Cerebellar cortex (tissue), 1 donor: Measurements from ENCODE around the gene PHLDB2.

ENCODE experiments used
- DNase-seq: peaks from one replicate; pipeline ENCODE4 v3.0.0-alpha.2; 2015; ENCODE audit warnings: low spot score

PHLDB2 gene

DNA sequence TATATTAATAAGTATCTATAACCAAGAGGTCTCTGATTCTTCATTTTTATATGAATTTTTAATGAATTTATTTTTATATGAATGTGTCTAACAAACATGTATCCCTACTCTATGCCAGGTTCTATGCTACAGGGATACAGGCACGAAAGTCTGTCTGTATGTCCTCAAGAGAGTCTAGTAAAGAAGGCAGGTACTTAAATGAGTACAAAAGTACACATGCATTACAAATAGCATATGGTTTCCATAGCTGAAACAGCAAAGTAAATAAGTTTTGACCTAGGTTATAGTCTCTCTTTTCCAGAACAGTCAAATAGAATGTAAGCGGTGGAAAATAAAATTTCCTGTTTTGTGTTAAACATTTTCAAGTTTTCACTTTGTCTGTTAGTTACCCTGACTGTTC lies 106.4 kb downstream of the PHLDB2 start:
- no peak for DNase-seq

DNA sequence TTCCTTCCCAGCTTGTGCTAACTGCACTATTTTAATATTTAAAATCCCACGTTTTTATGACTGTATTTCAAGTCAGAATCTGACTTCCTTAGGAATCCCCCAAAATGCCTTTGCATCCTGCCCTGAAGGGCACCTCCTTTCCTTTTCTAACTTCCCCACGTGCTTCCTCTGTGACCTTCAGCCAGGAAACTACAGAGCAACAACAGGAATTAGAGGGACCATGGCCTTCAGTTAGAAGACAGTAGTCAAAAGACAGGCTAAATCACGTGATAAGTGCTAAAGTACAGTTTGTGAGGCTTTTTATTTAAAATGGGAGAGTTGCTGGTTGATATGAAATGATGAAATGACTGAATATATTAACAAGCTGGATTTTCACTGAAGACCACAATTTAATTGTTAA lies 108.0 kb downstream of the PHLDB2 start:
- DNase-seq: no peak

DNA sequence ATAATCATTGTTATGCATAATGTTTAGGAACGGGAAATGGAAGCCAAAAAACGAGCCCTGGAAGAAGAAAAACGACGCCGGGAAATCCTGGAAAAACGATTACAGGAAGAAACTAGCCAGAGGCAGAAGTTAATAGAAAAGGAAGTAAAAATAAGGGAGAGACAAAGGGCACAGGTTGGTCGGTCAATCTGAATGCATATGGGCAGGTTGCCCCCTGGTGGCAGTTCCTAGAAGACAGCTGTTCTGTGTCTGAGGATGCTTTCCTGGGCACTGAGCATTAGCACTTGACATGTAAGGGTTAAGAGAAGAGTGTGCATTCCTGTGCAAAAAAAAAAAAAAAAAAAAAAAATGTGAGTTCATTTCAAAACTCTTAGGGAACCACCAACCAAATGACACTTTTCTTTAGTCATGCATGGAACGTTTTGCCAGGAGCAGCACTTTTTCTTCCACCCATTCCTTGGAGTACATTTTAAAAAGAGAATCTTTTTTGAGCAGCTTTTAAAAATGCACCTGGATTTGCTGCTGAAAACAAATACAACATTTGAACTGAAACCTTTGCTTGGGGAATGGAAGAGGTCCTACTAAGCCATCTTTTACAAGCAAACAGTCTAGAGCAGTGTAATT lies 108.7 kb downstream of the PHLDB2 start:
- DNase-seq: peak; percentile 81

DNA sequence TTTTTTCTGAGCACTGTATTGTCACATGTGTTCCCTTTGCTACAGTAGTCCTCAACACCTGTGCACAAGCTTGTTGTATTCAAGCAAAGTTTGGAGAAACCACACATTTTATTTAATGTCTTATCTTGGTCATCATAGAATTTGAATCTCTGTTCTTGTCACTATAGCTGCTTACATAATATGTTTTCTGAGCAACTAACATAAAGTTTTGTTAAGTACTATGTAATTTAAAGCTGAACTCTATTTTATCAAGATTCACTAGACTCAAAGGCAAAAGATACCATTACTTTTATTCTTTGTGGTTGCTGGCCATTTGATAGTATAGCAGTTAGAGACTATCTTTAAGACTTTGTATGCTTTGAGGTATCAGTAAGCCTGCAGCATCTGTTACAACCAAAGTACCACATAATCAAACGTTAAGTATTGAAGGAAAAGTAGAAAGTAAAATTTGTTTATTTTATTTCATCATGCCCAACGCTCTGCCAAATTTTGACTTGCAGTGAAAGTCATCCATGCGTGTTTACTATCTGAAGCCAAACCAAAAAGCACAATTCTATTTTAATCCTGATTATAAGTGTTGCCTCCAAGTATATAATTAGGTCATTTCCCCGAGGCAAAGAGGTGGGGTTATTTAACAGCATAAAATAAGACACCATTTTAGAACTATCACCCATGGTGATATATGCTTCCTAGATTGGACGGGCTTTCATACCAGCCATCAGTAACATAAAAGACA lies 109.4 kb downstream of the PHLDB2 start:
- no peak for DNase-seq

DNA sequence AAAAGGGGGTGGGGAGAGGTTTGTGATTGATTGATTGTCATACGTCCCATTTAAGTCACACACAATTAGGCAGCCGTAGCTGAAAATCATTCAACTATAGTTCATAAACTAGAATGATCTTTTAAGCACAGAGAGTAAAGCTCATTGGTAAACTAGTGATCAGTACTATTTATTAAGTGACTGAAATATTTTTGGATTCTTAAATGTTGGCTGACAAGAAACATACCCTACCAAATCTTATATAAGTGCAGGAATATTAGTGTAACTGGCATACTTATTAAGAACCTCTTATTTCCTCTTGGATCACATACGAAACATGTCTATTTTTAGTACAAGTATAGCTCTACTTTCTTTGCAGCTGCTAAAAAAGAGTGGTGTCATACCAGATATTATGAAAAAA lies 111.3 kb downstream of the PHLDB2 start:
- DNase-seq: no peak

- peak; percentile 38 for DNase-seq
Observed at GRCh38 chr3:111971533-111972130, 112.6 kb downstream of the PHLDB2 start.

- no peak for DNase-seq
Observed at GRCh38 chr3:111972891-111973290, 113.8 kb downstream of the PHLDB2 start.

- DNase-seq: no peak
Observed at GRCh38 chr3:111975131-111975530, 116.1 kb downstream of the PHLDB2 start.

- no peak for DNase-seq
Observed at GRCh38 chr3:111976254-111976653, 117.2 kb downstream of the PHLDB2 start.

DNA sequence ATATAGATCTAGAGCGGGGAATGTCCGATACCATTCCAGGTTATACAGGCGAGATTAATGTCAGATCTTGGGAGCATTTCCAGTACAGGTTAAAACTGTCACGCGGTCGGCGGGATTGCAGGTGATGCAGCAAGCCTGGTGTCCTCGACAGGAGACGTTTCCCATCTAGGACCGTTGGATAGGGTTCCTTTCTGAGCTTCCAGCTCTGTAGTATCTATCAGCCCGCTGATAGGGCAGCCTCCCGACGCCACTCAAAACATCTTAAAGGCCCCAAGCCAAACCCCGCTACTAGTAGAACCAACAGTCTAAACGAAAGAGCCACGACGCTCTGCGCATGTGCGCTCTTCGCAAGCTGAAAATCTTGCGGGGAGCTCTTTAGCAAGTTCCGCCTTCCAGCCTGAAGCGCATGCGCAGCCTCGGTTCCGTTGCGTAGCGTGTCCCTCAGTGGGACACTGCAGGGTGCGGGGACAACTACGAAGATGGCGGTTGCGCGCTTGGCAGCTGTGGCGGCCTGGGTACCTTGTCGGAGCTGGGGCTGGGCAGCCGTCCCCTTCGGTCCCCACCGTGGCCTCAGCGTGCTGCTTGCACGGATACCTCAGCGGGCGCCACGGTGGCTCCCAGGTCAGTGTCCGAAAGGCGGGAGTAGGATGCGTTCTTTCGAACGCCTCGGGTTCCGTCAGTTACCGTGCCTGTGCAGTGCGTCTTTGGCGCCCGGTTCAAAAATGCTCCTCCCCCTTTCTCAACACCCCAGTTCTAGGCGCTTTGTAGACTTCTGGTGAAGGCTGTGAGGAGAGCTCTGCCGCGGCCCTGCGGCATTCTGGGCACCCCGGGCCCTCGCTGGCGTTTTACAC lies 119.7 kb downstream of the PHLDB2 start, which contains the start of gene ABHD10:
TSS of gene ABHD10 (plus strand) at position 444 of the 851 bp plus-strand sequence. CDS start at position 480, 36 bp downstream.
- DNase-seq: peak; percentile 99

GRCh38 chr3:111979434-111980038 lies 120.5 kb downstream of the PHLDB2 start:
- DNase-seq: peak; percentile 48

- no peak for DNase-seq
Observed at GRCh38 chr3:111980716-111981456, 121.8 kb downstream of the PHLDB2 start.

DNA sequence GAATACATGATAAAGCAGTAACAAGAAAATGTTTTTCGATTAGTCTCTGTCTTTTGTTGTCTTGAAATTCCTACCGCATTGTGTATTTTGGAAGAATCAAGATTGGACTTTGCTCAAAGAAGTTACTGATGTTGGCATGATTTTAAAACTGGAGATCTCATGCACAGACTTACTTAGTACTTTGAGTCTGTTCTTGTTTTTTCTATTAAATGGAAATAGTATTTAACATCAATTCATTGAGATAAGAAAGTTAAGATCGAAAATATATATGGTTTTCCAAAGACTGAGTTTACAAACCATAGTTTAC lies 122.3 kb downstream of the PHLDB2 start:
- DNase-seq: no peak

- DNase-seq: no peak
Observed at GRCh38 chr3:111984636-111985298, 125.7 kb downstream of the PHLDB2 start.

DNA sequence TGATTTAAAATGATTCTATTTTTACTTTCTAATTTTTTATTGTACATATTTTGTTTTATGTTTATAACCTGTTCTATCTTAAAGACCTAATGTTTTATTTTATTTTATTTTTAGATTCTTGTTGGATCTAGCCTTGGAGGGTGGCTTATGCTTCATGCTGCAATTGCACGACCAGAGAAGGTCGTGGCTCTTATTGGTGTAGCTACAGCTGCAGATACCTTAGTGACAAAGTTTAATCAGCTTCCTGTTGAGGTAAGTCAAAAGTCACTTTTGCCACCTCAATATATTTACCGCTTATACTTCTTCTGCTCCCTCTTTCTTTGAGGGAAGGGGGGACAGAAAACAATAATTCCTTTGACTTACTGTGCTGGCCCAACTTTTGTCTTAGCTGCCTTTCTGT lies 127.7 kb downstream of the PHLDB2 start:
- DNase-seq: no peak

DNA sequence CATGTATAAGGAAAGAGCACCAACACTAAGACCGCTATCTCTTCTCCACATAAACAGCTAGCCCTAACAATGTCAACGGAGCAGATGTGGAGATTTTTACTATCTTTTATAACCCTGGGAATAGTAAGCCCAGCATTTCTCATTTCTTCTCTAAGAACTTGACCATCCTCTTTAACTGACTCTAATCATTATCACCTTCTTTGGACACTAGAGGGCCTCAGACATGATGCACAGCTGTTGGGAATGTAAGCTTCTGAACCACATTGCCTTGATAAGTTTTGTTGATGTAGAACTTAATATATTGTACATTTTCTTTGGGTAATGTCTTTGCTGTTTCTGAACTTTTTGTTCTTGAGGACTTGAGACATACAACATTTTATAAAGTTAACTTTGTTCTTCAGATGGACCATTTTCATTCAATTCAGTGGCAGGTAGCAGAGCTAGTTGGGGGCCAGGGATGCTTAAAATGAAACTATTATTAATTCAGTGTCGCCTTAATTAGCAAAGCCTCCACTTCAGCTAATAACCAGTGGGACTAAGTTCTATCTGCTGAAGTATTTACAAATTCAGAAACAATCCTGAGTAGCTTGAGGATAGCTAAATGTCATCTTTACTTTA lies 130.1 kb downstream of the PHLDB2 start:
- DNase-seq: peak; percentile 81

DNA sequence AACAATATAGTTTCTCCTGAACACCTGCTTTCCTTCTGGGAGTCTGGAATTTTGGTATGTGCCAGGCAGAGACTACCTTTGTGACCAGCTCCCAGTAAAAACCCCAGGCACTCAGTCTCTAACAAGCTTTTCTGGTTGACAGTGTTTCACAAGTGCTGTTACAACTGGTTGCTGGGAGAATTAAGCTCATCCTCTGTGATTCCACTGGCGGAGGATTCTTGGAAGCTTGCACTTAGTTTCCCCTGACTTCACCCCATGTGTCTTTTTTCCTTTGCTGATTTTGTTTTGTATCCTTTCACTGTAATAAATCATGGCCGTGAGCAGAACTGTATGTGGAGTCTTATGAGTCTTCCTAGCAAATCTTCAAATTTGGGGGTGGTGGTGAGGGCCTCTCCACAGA lies 134.0 kb downstream of the PHLDB2 start:
- DNase-seq: no peak

DNA sequence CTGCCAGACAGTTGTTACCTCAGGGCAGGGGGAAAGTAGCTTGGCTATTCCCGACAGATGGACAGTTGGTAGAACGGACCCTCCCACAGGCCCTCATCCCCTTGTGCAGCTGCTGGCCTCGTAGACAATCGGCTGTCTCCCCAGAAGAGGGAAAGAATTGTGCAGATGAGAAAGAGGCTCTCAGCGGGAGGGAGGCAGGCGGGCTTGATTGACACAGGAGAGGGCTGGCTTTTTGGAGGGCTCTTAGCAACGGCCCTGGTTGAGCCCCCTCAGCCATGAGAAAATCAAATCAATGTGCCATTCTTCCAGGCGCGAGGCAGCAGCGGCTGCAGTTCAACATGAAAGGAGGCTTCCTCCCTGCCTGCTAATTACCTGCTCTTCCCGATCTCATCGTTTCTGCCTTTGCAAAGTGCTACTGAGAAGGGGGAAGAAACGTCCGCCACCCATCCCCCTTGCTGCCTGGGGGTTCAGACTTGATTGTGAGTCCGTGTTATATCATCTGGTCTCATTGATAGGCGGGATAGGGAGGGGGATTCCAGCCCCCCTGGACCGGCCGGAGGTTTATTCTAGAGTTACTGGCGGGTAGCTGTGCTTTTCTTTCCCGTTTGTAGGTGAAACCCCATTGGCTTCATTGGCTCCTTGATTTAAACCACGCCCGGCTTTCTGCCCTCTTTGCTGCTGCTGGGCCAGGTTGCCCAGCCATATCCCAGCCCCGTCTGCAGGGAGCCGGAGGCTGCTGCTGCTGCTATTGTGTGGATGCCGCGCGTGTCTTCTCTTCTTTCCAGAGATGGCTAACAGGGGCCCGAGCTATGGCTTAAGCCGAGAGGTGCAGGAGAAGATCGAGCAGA lies 139.8 kb downstream of the PHLDB2 start, which contains the start of gene TAGLN3:
TSS of gene TAGLN3 (plus strand) at position 287 of the 848 bp plus-strand sequence. CDS start at position 788, 501 bp downstream.
- DNase-seq: peak; percentile 83
